Activated CD8-positive, alpha-beta memory T cell treated with anti-CD3 and anti-CD28 coated beads, Interleukin-2, amount 10 ng/mL, durations not matched to agents 7 days and 5 days (primary cell): ENCODE results near the gene MDM2. TPM values are rescaled to one million over a fixed set of nuclear protein-coding genes. Genes with fewer than 3 reads are reported as not detected.

Source experiments
- ATAC-seq: fragments of 150-1000 bp; cut with Tn5 transposase; one replicate; pipeline ENCODE4 v1.10.0; 2021; ENCODE audit warnings: moderate library complexity
- CTCF ChIA-PET: fragments of 350-600 bp; sonication (Branson Sonifier 250); formaldehyde crosslinking; loops from one replicate; lab custom pipeline; 2021; ENCODE audit warnings: antibody characterized with exemption; lab: Charles Lee
- DNase-seq: peaks from one replicate; pipeline ENCODE4 v3.0.0-alpha.2; 2020
- H3K27ac Mint-ChIP-seq: one replicate; pipeline ENCODE4 v1.8.0; 2021; ENCODE audit warnings: mild to moderate bottlenecking, mixed read lengths
- H3K27me3 Mint-ChIP-seq: one replicate; pipeline ENCODE4 v1.8.0; 2021; ENCODE audit warnings: mixed read lengths
- H3K36me3 Mint-ChIP-seq: one replicate; pipeline ENCODE4 v1.8.0; 2021; ENCODE audit warnings: mild to moderate bottlenecking, mixed read lengths
- H3K4me1 Mint-ChIP-seq: one replicate; pipeline ENCODE4 v1.8.0; 2021; ENCODE audit warnings: mixed read lengths
- H3K4me3 Mint-ChIP-seq: one replicate; pipeline ENCODE4 v1.8.0; 2021; ENCODE audit warnings: mild to moderate bottlenecking, moderate library complexity, mixed read lengths
- H3K9me3 Mint-ChIP-seq: one replicate; pipeline ENCODE4 v1.8.0; 2022; ENCODE audit warnings: low read depth, mixed read lengths
- total RNA-seq, 2 experiments: library from RNA; stranded (reverse); gene quantifications; one replicate each; pipeline ENCODE4 v1.2.3, GENCODE V29; 2021

MDM2 gene
- total RNA-seq, 2 experiments from 2014 or later: 235 to 253 TPM

GRCh38 chr12:68876461-68876860 is 68.5 kb downstream of the MDM2 start:
- peaks cover 4% of the 10 kb centered on the region for H3K9me3 Mint-ChIP-seq
- no peak overlapping the region for H3K27ac Mint-ChIP-seq
- DNase-seq (no peak), ATAC-seq (no peak)
- CTCF ChIA-PET: no interaction called here
- H3K36me3 Mint-ChIP-seq: peaks cover 1% of the 10 kb centered on the region
- H3K27me3 Mint-ChIP-seq: peaks cover 35% of the 10 kb centered on the region
- H3K4me3 Mint-ChIP-seq: no peak overlapping the region
- H3K4me1 Mint-ChIP-seq: no peaks in the 10 kb centered on the region

DNA sequence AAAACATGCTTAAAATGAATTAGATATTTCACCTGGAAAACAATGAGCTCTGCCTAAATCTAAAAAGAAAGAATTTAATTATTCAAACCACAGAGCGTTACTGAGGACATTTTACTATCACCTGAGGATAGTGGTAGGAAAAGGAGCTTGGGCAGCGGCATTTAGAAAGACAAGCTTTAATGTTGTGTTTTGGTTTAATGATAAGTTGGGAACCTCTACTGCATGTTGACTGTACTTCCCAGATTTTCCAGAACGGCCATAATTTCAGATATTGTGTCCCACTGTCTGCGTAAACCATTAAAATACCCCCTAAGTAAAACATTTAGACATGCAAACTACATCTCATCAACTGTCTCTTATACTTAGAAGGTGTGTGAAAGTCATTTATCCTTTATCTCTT is 69.6 kb downstream of the MDM2 start:
- peaks cover 36% of the 10 kb centered on the region for H3K27me3 Mint-ChIP-seq
- no peak overlapping the region for H3K27ac Mint-ChIP-seq
- no peak overlapping the region for H3K4me3 Mint-ChIP-seq
- peaks cover 4% of the 10 kb centered on the region for H3K36me3 Mint-ChIP-seq
- no peaks in the 10 kb centered on the region for H3K4me1 Mint-ChIP-seq
- CTCF ChIA-PET: interaction anchor here (0.8 to 1.2 kb wide), 2 partner anchors 11 to 192 kb away, joined by 3 to 4 read pairs; no protein-coding TSS in a partner anchor
- no peak for DNase-seq
- no peak for ATAC-seq
- H3K9me3 Mint-ChIP-seq: peaks cover 5% of the 10 kb centered on the region

- Mint-ChIP-seq H3K9me3 (peaks cover 6% of the 10 kb centered on the region), H3K4me3 (no peak overlapping the region), H3K4me1 (no peaks in the 10 kb centered on the region), H3K27me3 (peaks cover 36% of the 10 kb centered on the region), H3K36me3 (peaks cover 4% of the 10 kb centered on the region), H3K27ac (no peak overlapping the region)
- DNase-seq: no peak
- CTCF ChIA-PET: no interaction called here
- no peak for ATAC-seq
Observed at GRCh38 chr12:68878283-68878682, 70.3 kb downstream of the MDM2 start.

- ATAC-seq (no peak), DNase-seq (no peak)
- H3K4me3 Mint-ChIP-seq: no peak overlapping the region
- no peaks in the 10 kb centered on the region for H3K4me1 Mint-ChIP-seq
- peaks cover 36% of the 10 kb centered on the region for H3K27me3 Mint-ChIP-seq
- no peak overlapping the region for H3K27ac Mint-ChIP-seq
- H3K36me3 Mint-ChIP-seq: peaks cover 4% of the 10 kb centered on the region
- CTCF ChIA-PET: no interaction called here
- peaks cover 6% of the 10 kb centered on the region for H3K9me3 Mint-ChIP-seq
Observed at GRCh38 chr12:68878846-68879245, 70.9 kb downstream of the MDM2 start.

DNA sequence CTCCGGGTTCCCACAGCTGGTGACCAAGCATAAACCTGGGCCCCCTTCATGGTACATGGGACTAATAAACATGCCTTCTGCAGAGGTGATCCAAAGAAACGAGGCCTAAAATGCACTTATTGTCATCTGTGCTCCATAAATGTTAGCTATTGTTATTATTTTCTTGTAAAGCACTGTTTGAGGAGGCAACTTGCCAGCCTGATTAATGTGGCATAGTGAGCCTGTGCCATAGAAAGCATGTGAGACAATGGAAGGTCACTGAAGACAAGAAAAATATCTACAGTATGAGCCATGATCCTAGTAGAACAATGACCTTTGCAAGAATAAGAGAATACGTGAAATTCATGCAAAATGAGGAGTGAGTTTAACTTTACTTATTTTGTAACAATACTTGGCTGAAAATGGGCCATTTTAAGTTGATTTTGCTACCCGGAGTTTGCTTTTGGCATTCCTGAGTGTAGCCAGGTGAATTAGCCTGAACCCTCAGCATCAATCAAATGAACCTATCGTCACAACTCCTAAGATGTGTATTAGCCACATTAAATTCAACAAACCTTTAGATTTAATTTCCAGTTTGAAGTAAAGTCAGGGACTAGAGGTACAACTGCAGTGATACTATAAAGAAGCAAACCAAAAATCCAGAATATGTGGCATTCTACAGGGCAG is 72.8 kb downstream of the MDM2 start:
- Mint-ChIP-seq H3K36me3 (peaks cover 4% of the 10 kb centered on the region), H3K9me3 (peaks cover 6% of the 10 kb centered on the region), H3K4me3 (no peak overlapping the region), H3K27ac (no peak overlapping the region), H3K4me1 (no peaks in the 10 kb centered on the region), H3K27me3 (peaks cover 39% of the 10 kb centered on the region)
- CTCF ChIA-PET: interaction anchor here (0.5 to 1.3 kb wide), 2 partner anchors 51 to 1525 kb away, joined by 3 to 5 read pairs; no protein-coding TSS in a partner anchor
- ATAC-seq: no peak
- DNase-seq: no peak

DNA sequence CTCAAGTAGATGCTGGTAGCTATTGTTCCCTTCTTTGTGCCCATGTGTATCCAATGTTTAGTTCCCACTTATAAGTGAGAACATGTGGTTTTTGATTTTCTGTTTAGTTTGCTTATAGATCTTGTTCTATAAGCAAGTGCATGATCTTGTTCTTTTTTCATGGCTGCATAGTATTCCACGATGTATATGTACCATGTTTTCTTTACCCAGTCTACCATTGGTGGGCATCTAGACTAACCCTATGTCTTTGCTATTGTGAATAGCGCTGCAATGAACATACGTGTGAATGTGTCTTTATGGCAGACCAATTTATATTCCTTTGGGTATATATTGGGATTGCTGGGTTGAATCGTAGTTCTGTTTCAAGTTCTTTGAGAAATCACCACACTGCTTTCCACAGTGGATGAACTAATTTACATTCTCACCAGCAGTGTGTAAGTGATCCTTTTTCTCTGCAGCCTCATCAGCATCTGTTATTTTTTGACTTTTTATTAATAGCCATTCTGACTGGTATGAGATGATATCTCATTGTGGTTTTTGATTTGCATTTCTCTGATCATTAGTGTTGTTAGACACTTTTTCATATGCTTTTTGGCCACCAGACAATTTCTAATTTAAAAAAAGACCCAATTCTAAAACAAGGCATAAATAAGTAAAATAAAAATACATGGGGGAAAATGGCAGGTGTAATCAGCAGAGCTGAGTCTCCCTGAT is 74.4 kb downstream of the MDM2 start:
- no peak for DNase-seq
- peaks cover 4% of the 10 kb centered on the region for H3K36me3 Mint-ChIP-seq
- H3K27me3 Mint-ChIP-seq: peaks cover 28% of the 10 kb centered on the region
- H3K4me1 Mint-ChIP-seq: no peaks in the 10 kb centered on the region
- no peak overlapping the region for H3K4me3 Mint-ChIP-seq
- H3K27ac Mint-ChIP-seq: no peak overlapping the region
- H3K9me3 Mint-ChIP-seq: peaks cover 6% of the 10 kb centered on the region
- CTCF ChIA-PET: no interaction called here
- ATAC-seq: no peak

DNA sequence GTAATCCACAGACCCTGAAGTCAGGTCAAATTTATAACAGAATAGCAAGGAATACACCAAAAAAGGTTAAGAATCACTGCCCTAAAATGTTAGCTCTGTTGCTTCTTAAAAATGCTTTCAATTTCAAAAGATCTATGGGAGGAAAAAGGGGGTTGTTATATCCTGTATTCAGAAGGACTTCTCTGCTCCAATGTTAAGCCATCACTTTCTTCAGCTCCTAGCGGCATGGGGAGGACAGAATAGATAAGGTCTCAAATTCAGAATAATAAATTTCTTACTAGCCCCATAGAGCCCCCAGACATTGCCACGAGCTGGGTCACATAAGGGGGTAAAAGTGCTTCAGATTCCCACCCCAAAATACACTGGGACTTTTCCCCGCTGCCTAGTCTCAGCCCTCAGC is 75.2 kb downstream of the MDM2 start:
- Mint-ChIP-seq H3K27me3 (peaks cover 25% of the 10 kb centered on the region), H3K27ac (no peak overlapping the region), H3K36me3 (peaks cover 4% of the 10 kb centered on the region), H3K9me3 (peaks cover 6% of the 10 kb centered on the region), H3K4me3 (no peak overlapping the region), H3K4me1 (peaks cover 5% of the 10 kb centered on the region)
- ATAC-seq: no peak
- DNase-seq: no peak
- CTCF ChIA-PET: no interaction called here

DNA sequence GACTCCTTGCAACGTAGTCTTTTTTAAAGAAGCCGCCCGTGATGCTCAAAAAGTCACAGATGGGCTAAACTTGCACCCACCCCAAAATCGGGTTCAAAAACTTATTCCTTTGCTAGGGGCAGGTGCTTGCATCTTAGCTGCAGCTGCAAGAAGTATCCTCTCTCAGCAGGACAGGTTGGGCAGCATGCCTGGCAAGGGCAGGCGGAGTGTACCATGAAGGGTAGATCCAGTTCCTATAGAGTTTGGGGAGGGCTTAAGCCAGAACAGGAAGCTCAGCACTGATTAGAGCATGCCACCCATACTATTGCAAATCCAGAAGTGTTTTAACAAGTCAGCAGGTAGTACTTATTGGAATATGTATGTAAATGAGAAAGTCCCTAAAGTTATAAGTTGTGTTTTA is 76.3 kb downstream of the MDM2 start:
- Mint-ChIP-seq H3K9me3 (peaks cover 3% of the 10 kb centered on the region), H3K4me3 (no peak overlapping the region), H3K36me3 (peaks cover 4% of the 10 kb centered on the region), H3K27me3 (peaks cover 21% of the 10 kb centered on the region), H3K27ac (no peak overlapping the region), H3K4me1 (peaks cover 14% of the 10 kb centered on the region)
- ATAC-seq (no peak), DNase-seq (no peak)
- CTCF ChIA-PET: no interaction called here

GRCh38 chr12:68885381-68885780 is 77.4 kb downstream of the MDM2 start:
- DNase-seq: no peak
- H3K9me3 Mint-ChIP-seq: peaks cover 1% of the 10 kb centered on the region
- CTCF ChIA-PET: no interaction called here
- peaks cover 18% of the 10 kb centered on the region for H3K27me3 Mint-ChIP-seq
- peaks cover 4% of the 10 kb centered on the region for H3K36me3 Mint-ChIP-seq
- H3K27ac Mint-ChIP-seq: no peak overlapping the region
- no peak overlapping the region for H3K4me3 Mint-ChIP-seq
- H3K4me1 Mint-ChIP-seq: peaks cover 19% of the 10 kb centered on the region
- ATAC-seq: no peak

GRCh38 chr12:68886636-68887572 is 78.9 kb downstream of the MDM2 start:
- Mint-ChIP-seq H3K36me3 (peaks cover 3% of the 10 kb centered on the region), H3K9me3 (peaks cover 1% of the 10 kb centered on the region), H3K27ac (no peak overlapping the region), H3K27me3 (peaks cover 12% of the 10 kb centered on the region), H3K4me3 (no peak overlapping the region), H3K4me1 (peaks cover 25% of the 10 kb centered on the region)
- ATAC-seq: no peak
- no peak for DNase-seq
- CTCF ChIA-PET: no interaction called here

- Mint-ChIP-seq H3K4me3 (no peak overlapping the region), H3K27ac (no peak overlapping the region), H3K36me3 (no peaks in the 10 kb centered on the region), H3K27me3 (peaks cover 11% of the 10 kb centered on the region), H3K4me1 (peaks cover 25% of the 10 kb centered on the region), H3K9me3 (peaks cover under 1% of the 10 kb centered on the region)
- DNase-seq (no peak), ATAC-seq (no peak)
- CTCF ChIA-PET: interaction anchor here (1.6 kb wide), 1 partner anchor 182 kb away, joined by 3 read pairs; no protein-coding TSS in a partner anchor
Observed at GRCh38 chr12:68887641-68888040, 79.7 kb downstream of the MDM2 start.

- Mint-ChIP-seq H3K4me1 (peaks cover 25% of the 10 kb centered on the region), H3K36me3 (no peaks in the 10 kb centered on the region), H3K27me3 (peaks cover 11% of the 10 kb centered on the region), H3K27ac (no peak overlapping the region), H3K4me3 (no peak overlapping the region), H3K9me3 (no peaks in the 10 kb centered on the region)
- peak; percentile 79 for ATAC-seq
- CTCF ChIA-PET: interaction anchor here (1.6 kb wide), 1 partner anchor 182 kb away, joined by 3 read pairs; no protein-coding TSS in a partner anchor
- no peak for DNase-seq
Observed at GRCh38 chr12:68888243-68888642, 80.3 kb downstream of the MDM2 start.

- Mint-ChIP-seq H3K4me1 (peaks cover 28% of the 10 kb centered on the region), H3K27ac (no peak overlapping the region), H3K4me3 (no peak overlapping the region), H3K36me3 (peaks cover 2% of the 10 kb centered on the region), H3K9me3 (no peaks in the 10 kb centered on the region), H3K27me3 (peaks cover 5% of the 10 kb centered on the region)
- CTCF ChIA-PET: no interaction called here
- ATAC-seq (no peak), DNase-seq (no peak)
Observed at GRCh38 chr12:68890701-68891113, 82.7 kb downstream of the MDM2 start.
